Osteocyte (in vitro differentiated cells): ENCODE data around the gene RIMBP3C. TPM values are rescaled to one million over a fixed set of nuclear protein-coding genes. Genes with fewer than 3 reads are reported as not detected.
"Not testable (repeated sequence)": the region's sequence is repeated elsewhere in the genome, so short reads cannot be mapped to it uniquely, and the experiment has no call there.

Experiments
- DNase-seq: peaks from one replicate; pipeline ENCODE4 v3.0.0; 2021; ENCODE audit warnings: mixed read lengths; ENCODE audit not compliant: unreplicated experiment; ENCODE audit errors: extremely low spot score
- H3K27ac Mint-ChIP-seq: one replicate; pipeline ENCODE4 v1.8.0; 2021; ENCODE audit warnings: mild to moderate bottlenecking, mixed read lengths; ENCODE audit not compliant: unreplicated experiment
- H3K27me3 Mint-ChIP-seq: one replicate; pipeline ENCODE4 v1.8.0; 2021; ENCODE audit warnings: mixed read lengths; ENCODE audit not compliant: unreplicated experiment
- H3K36me3 Mint-ChIP-seq: one replicate; pipeline ENCODE4 v1.8.0; 2021; ENCODE audit warnings: mixed read lengths; ENCODE audit not compliant: unreplicated experiment
- H3K4me1 Mint-ChIP-seq: one replicate; pipeline ENCODE4 v1.8.0; 2021; ENCODE audit warnings: mixed read lengths; ENCODE audit not compliant: unreplicated experiment
- H3K4me3 Mint-ChIP-seq: one replicate; pipeline ENCODE4 v1.8.0; 2021; ENCODE audit warnings: mild to moderate bottlenecking, moderate library complexity, mixed read lengths; ENCODE audit not compliant: unreplicated experiment
- H3K9me3 Mint-ChIP-seq: one replicate; pipeline ENCODE4 v1.8.0; 2021; ENCODE audit warnings: mixed read lengths; ENCODE audit not compliant: unreplicated experiment
- total RNA-seq: library from RNA; stranded (reverse); gene quantifications from 2 replicates; pipeline ENCODE4 v1.2.1, GENCODE V29; 2021
- TF ChIP-seq, protein P1 (sequence below): fragments of 200-600 bp; sonication (generic); IDR thresholded peaks from 2 replicates; pipeline ENCODE4 v1.5.0; 2021; ENCODE audit warnings: antibody characterized with exemption, mild to moderate bottlenecking, moderate library complexity

Gene RIMBP3C
- total RNA-seq, 1 donor from 2014 or later, result not detected

DNA sequence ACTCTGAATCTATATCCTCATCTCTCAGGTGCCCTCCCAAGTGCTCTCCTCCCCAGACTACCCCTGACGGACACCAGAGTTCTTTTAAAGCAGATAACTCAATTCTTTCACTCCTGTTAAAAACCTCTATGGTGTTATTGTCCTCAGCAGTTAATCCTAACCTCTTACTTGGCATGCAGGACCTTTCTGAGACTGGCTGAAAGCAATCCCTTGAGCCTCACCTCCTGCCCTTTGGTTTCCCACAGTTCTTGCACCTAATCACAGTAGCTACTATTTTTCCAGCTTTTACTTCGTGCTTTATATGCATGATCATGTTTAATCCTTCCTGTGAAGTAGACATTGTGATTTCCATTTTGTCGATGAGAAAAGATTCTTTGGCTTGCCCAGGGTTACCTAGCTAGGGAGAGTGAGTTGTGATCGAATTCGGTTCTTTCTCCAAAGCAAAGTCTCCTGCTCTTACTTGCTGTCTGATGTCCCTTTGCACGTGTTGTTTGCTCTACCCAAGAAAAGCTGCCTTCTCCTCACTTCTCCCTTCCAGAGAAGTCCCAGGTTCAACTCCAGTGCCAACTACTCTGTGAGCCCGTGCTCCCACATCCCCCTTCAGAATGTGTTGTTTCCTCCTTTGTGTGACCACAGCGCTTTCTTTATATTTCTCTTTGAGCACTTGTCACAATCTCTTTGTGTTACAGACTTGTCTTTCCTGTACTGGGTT, 18.4 kb upstream of the RIMBP3C start:
- peak overlapping the region; percentile 88 for H3K27ac Mint-ChIP-seq

DNA sequence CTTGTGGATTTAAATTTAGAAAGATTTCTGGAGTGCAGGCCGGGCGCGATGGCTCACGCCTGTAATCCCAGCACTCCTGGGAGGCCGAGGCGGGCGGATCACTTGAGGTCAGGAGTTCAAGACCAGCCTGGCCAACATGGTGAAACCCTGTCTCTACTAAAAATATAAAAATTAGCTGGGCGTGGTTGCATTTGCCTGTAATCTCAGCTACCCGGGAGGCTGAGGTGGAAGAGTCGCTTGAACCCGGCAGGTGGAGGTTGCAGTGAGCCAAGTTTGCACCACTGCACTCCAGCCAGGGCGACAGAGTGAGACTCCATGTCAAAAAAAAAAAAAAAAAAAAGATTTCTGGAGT, 17.8 kb upstream of the RIMBP3C start:
- H3K4me3 Mint-ChIP-seq, result peak overlapping the region; percentile 85
- DNase-seq, H3K27me3 Mint-ChIP-seq, H3K36me3 Mint-ChIP-seq, H3K9me3 Mint-ChIP-seq: not testable (repeated sequence)
- peaks cover 38% of the 10 kb centered on the region for H3K4me1 Mint-ChIP-seq
- H3K27ac Mint-ChIP-seq, result peak overlapping the region; percentile 88

More for the DNA sequence above, 18.4 kb upstream of the RIMBP3C start:
- no peak for DNase-seq
- Mint-ChIP-seq H3K4me1 (peaks cover 44% of the 10 kb centered on the region), H3K27me3 (no peaks in the 10 kb centered on the region), H3K36me3 (peaks cover 2% of the 10 kb centered on the region), H3K9me3 (no peaks in the 10 kb centered on the region), H3K4me3 (peak overlapping the region; percentile 85)
- TF ChIP-seq, protein P1, sequence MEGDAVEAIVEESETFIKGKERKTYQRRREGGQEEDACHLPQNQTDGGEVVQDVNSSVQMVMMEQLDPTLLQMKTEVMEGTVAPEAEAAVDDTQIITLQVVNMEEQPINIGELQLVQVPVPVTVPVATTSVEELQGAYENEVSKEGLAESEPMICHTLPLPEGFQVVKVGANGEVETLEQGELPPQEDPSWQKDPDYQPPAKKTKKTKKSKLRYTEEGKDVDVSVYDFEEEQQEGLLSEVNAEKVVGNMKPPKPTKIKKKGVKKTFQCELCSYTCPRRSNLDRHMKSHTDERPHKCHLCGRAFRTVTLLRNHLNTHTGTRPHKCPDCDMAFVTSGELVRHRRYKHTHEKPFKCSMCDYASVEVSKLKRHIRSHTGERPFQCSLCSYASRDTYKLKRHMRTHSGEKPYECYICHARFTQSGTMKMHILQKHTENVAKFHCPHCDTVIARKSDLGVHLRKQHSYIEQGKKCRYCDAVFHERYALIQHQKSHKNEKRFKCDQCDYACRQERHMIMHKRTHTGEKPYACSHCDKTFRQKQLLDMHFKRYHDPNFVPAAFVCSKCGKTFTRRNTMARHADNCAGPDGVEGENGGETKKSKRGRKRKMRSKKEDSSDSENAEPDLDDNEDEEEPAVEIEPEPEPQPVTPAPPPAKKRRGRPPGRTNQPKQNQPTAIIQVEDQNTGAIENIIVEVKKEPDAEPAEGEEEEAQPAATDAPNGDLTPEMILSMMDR, result no peak

DNA sequence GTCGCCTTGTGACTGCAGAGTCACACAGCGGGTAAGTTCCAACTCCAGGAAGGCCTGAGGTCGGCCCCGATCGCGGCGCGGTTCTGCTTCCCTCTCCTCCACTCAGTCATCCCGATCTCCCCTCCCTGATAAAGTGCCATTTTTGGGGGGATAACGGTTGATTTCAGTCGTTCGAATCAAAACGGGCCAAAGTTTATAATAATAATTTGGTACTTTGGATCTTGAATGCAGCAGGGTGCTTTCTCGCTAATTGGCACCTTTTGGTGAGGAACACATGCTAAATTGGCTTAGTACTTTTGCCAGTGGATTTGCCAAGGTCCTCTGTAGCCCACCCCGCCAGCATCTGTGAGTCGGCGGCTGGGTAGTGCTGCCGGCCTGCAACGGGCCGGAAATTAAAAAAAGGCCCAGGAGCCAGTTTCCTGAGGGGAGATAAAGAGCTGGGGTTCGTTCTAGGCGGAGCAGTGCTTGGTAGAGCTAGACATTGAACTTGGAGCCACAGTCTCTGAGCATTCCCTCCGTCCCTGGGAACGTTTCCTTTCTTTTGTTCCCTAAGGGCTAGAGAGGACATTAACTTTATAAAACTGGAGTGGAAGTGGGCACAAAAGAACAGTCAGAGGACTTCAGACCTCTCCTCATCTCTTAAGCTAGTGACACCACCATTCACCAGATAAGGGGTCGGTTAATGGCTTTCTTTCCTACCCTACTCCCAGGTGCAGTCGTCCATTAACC, 17.2 kb upstream of the RIMBP3C start:
- Mint-ChIP-seq H3K36me3 (peaks cover 2% of the 10 kb centered on the region), H3K27me3 (no peaks in the 10 kb centered on the region), H3K4me3 (peak overlapping the region; percentile 85), H3K4me1 (peaks cover 36% of the 10 kb centered on the region), H3K9me3 (no peaks in the 10 kb centered on the region), H3K27ac (peak overlapping the region; percentile 88)
- TF ChIP-seq, protein P1, result no peak
- DNase-seq, result no peak

DNA sequence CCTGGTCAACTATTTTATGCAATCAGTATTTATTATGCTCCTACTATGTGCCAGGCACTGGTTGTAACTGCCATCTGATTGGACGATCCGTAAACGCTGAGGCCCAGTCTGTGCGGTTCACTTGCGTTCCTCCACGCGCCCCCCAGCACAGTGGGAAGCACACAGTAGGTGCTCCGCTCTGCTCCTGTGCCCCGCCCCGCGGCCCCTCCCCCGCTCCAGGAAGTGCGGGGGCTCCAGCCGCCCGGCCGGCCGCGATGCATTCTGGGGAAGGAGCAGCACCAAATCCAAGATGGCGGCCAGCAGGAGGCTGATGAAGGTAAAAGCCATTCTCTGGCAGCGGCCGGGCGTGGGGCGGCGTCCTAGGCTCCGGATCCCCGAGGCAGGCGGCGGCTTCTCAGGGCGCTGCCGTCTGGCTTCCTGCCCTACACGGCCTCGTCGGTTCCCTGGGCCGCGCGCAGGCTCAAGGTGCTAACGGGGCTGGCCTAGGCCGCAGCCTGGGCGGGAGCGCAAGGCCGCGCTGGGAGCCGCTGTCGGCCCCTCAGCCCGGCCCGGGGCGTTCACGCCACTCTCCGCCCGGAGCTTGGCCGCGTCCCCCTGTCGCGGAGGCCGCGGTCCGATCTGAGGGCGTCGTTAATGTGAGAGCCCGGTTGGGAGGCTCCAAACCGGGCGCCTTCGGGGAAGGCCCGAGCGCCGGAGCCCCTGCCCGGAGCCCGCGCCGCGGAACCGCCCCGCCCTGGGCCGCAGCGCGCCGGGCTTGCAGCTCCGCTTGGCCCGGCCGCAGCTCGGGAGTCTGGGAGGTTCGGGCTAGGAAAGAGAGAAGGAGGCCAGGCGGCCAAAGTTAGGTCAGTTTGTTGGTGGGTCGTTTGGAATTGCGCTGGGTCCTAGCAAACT, 16.4 kb upstream of the RIMBP3C start, which contains the start of gene UBE2L3:
Gene UBE2L3, plus strand, starts transcription at position 259 of the 891 bp plus-strand sequence. Its CDS starts 31 bp downstream, at position 290.
- Mint-ChIP-seq H3K36me3 (peaks cover 2% of the 10 kb centered on the region), H3K27ac (peak within 1 kb of the TSS; percentile 88), H3K4me3 (peak within 1 kb of the TSS; percentile 85), H3K9me3 (no peaks in the 10 kb centered on the region), H3K4me1 (peaks cover 33% of the 10 kb centered on the region), H3K27me3 (no peaks in the 10 kb centered on the region)
- TF ChIP-seq, protein P1, result no peak
- peak; percentile 95 for DNase-seq

DNA sequence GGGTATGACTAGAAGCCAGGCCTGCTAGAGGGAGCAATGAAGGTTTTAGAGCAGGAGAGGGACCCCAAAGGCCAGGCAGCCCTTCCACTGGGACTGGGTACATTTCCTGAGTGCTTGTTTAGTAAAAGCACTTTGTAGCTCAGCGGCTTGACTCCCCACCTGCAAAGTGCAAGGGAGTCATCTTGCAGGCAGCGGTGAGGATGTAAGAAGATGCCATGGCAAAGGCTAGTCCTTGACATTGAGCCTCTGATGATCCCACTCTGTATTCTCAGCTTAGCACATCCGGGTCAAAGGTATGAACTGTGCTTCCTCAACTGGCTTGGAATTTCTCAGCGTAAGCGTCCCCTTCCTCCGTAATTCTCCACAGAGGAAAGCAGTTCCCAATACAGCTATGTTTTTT, 13.2 kb upstream of the RIMBP3C start:
- TF ChIP-seq, protein P1, result no peak
- peaks cover 2% of the 10 kb centered on the region for H3K27me3 Mint-ChIP-seq
- H3K4me3 Mint-ChIP-seq, result no peak overlapping the region
- H3K9me3 Mint-ChIP-seq, result no peaks in the 10 kb centered on the region
- peaks cover 1% of the 10 kb centered on the region for H3K36me3 Mint-ChIP-seq
- peaks cover 10% of the 10 kb centered on the region for H3K4me1 Mint-ChIP-seq
- H3K27ac Mint-ChIP-seq, result no peak overlapping the region
- DNase-seq, result no peak
